Upper lobe of left lung (tissue), 6 donors: ENCODE results near the gene OR7E24. TPM values are rescaled to one million over a fixed set of nuclear protein-coding genes. Genes with fewer than 3 reads are reported as not detected.

Experiments used
- ATAC-seq, 2 donors: fragments of 200-7000 bp; cut with Tn5 transposase; one replicate each; pipeline ENCODE4 v1.9.1; 2022; ENCODE audit warnings: mild to moderate bottlenecking in 2 of 2, moderate library complexity in 2 of 2; ENCODE audit not compliant: low FRiP score in 2 of 2
- DNase-seq, 2 donors: peaks; one replicate each; pipeline ENCODE4 v3.0.0-alpha.2; 2019 to 2020
- H3K27ac ChIP-seq, 4 donors: fragments of 200-600 bp; sonication (generic); one replicate each; pipeline ENCODE4 v1.5.1; 2016 to 2019
- H3K27me3 ChIP-seq, 4 donors: fragments of 200-600 bp; sonication (generic); one replicate each; pipeline ENCODE4 v1.5.1; 2017 to 2019
- H3K36me3 ChIP-seq, 4 donors: fragments of 200-600 bp; sonication (generic); one replicate each; pipeline ENCODE4 v1.5.1; 2016 to 2019
- H3K4me1 ChIP-seq, 4 donors: fragments of 200-600 bp; sonication (generic); one replicate each; pipeline ENCODE4 v1.5.1; 2018 to 2019
- H3K4me3 ChIP-seq, 4 donors: fragments of 200-600 bp; sonication (generic); one replicate each; pipeline ENCODE4 v1.5.1; 2017 to 2019; ENCODE audit warnings: mild to moderate bottlenecking in 2 of 4, moderate library complexity in 1 of 4
- H3K9me3 ChIP-seq, 4 donors: fragments of 200-600 bp; sonication (generic); one replicate each; pipeline ENCODE4 v1.5.1; 2018 to 2019
- EP300 ChIP-seq, 4 donors: sonication (generic); formaldehyde crosslinking; IDR thresholded peaks; one replicate each; pipeline ENCODE4 v1.5.1; 2017; ENCODE audit warnings: antibody characterized with exemption in 4 of 4, control low read depth in 2 of 4
- POLR2A ChIP-seq, 4 donors: fragments of 450-650 bp; IDR thresholded peaks; one replicate each; pipeline ENCODE4 v1.5.1; 2016 to 2017; ENCODE audit warnings: antibody characterized with exemption in 4 of 4, mild to moderate bottlenecking in 2 of 4
- POLR2AphosphoS5 ChIP-seq, 2 donors: sonication (generic); formaldehyde crosslinking; IDR thresholded peaks; one replicate each; pipeline ENCODE4 v1.5.1; 2017; ENCODE audit warnings: antibody characterized with exemption in 2 of 2
- WGBS, 2 donors: methylation state at CpG; one replicate each; pipeline ENCODE4 v1.1.5; 2017 to 2018; 5-methylcytosine and 5-hydroxymethylcytosine counted together
- total RNA-seq, 6 donors: library from RNA; depleted of rRNA in 4 of 6; stranded (reverse); fragments of >200 nt in 4 of 6; gene quantifications; one replicate each; pipeline versions ENCODE4 v1.1.0 to v1.2.1, GENCODE V29; 2016 to 2021
- TF ChIP-seq, protein P1 (sequence below), 6 experiments: fragments of 450-650 bp in 4 of 6; fragments of 200-600 bp in 2 of 6; sonication (generic) in 2 of 6; IDR thresholded peaks; one replicate each; pipeline ENCODE4 v1.5.1; 2016 to 2019; ENCODE audit warnings: antibody characterized with exemption in 6 of 6
- donor health status: DM: no; HTN: no; CAD: no; lungs with moderate emphysema.
- donor health status: DM: no; HTN: yes; CAD: no; lungs with severe emphysema.

Gene OR7E24
- total RNA-seq, 6 donors from 2014 or later, result not detected

DNA sequence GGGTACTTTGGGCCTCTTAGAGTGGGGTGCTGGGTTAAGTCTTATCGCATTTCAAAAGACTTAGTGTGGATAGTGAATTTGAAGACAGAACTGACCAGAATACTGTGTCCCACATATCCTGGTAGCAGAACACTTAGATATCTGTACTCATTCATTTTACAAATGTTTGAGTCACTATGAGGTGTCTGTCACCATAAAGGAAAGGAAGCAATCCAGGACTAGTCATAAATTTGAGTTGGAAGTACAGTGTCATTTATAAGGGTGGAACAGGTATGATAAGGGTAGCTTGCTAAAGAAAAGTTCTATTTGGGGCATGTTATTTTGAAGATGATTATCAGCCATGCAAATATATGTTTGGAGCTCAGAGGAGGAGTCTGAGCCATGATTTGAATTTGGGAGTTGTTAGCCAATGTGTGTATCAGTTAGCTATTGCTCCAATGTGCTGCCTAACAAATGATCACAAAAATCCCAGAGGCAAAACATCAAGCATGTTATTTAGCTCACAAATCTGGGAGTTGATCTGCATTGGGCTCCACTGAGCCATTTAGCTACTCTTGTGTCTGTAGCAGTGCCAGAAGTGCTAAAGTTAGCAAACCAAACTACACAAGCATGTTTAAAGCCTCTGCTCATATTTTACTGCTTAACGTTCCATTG, 38.6 kb downstream of the OR7E24 start:
- H3K27me3 ChIP-seq, result no peaks in the 10 kb centered on the region
- H3K27ac ChIP-seq, result no peak overlapping the region
- H3K36me3 ChIP-seq, result peaks cover 0 to 25% (median 18%) of the 10 kb centered on the region in 4 donors
- peaks cover 55 to 84% (median 75%) of the 10 kb centered on the region in 4 donors for H3K9me3 ChIP-seq
- ATAC-seq, result no peak
- no peak for DNase-seq
- H3K4me1 ChIP-seq, result no peaks in the 10 kb centered on the region
- WGBS, 2 donors, result 96% methylated on average over 2 of the region's 2 CpGs
- TF ChIP-seq, protein P1, sequence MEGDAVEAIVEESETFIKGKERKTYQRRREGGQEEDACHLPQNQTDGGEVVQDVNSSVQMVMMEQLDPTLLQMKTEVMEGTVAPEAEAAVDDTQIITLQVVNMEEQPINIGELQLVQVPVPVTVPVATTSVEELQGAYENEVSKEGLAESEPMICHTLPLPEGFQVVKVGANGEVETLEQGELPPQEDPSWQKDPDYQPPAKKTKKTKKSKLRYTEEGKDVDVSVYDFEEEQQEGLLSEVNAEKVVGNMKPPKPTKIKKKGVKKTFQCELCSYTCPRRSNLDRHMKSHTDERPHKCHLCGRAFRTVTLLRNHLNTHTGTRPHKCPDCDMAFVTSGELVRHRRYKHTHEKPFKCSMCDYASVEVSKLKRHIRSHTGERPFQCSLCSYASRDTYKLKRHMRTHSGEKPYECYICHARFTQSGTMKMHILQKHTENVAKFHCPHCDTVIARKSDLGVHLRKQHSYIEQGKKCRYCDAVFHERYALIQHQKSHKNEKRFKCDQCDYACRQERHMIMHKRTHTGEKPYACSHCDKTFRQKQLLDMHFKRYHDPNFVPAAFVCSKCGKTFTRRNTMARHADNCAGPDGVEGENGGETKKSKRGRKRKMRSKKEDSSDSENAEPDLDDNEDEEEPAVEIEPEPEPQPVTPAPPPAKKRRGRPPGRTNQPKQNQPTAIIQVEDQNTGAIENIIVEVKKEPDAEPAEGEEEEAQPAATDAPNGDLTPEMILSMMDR (IDR thresholded peaks at IDR 0.05), result no peak
- TF ChIP-seq EP300 (IDR thresholded peaks at IDR 0.05) (no peak), POLR2A (IDR thresholded peaks at IDR 0.05) (no peak), POLR2AphosphoS5 (IDR thresholded peaks at IDR 0.05) (no peak)
- no peak overlapping the region for H3K4me3 ChIP-seq

DNA sequence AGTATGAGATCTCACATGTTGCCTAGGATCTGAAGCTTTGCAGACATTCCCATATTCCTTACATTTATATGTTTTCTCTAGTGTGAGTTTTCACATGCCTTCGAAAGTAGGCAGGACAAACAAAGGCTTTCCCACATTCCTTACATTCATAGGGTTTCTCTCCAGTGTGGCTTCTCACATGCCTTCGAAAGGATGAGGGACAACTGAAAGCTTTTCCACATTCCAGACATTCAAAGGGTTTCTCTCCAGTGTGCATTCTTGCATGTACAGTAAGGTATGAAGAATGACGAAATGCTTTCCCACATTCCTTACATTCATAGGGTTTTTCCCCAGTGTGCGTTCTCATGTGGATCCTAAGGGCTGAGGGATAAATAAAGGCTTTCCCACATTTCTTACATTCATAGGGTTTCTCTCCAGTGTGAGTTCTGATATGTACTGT, 44.7 kb downstream of the OR7E24 start:
- DNase-seq (no peak), ATAC-seq (no peak)
- H3K27me3 ChIP-seq, result no peaks in the 10 kb centered on the region
- no peak overlapping the region for H3K4me3 ChIP-seq
- H3K36me3 ChIP-seq, result peaks cover 29 to 75% (median 64%) of the 10 kb centered on the region in 4 donors
- WGBS, 2 donors, result 96 to 98% methylated on average over 4 of the region's 4 CpGs
- no peak for TF ChIP-seq EP300 (IDR thresholded peaks at IDR 0.05)
- TF ChIP-seq POLR2A (IDR thresholded peaks at IDR 0.05), result no peak
- no peak for TF ChIP-seq POLR2AphosphoS5 (IDR thresholded peaks at IDR 0.05)
- TF ChIP-seq, protein P1 (IDR thresholded peaks at IDR 0.05), result no peak
- H3K27ac ChIP-seq, result no peak overlapping the region
- H3K9me3 ChIP-seq, result peaks cover 86 to 98% (median 94%) of the 10 kb centered on the region in 4 donors
- H3K4me1 ChIP-seq, result no peaks in the 10 kb centered on the region

- Histone ChIP-seq H3K36me3 (peaks cover 33 to 84% (median 72%) of the 10 kb centered on the region in 4 donors), H3K27ac (no peak overlapping the region), H3K4me3 (no peak overlapping the region), H3K27me3 (no peaks in the 10 kb centered on the region), H3K9me3 (peaks cover 81 to 100% (median 98%) of the 10 kb centered on the region in 4 donors), H3K4me1 (no peaks in the 10 kb centered on the region)
- TF ChIP-seq EP300 (IDR thresholded peaks at IDR 0.05) (no peak), POLR2A (IDR thresholded peaks at IDR 0.05) (no peak), POLR2AphosphoS5 (IDR thresholded peaks at IDR 0.05) (no peak)
- TF ChIP-seq, protein P1 (IDR thresholded peaks at IDR 0.05), result no peak
- ATAC-seq, result no peak
- WGBS, 2 donors, result 90 to 98% methylated on average over 2 of the region's 2 CpGs
- no peak for DNase-seq
Measured at GRCh38 chr19:9296336-9296735, 45.6 kb downstream of the OR7E24 start.

Other genes starting within 250 kb of the OR7E24 start
- 10 to 100 TPM in 1 of 6 donors, 1 to 10 TPM in 2, under 1 TPM in 3; 0.15 to 24.7 (median 0.82) TPM for gene MUC16, start 240.5 kb upstream of the OR7E24 start, total RNA-seq
- gene OR1M1, start 163.9 kb upstream of the OR7E24 start, total RNA-seq, result not detected
- not detected for gene OR7G2, start 143.5 kb upstream of the OR7E24 start, total RNA-seq
- not detected for gene OR7G1, start 135.2 kb upstream of the OR7E24 start, total RNA-seq
- not detected for gene OR7G3, start 124.0 kb upstream of the OR7E24 start, total RNA-seq
- gene ZNF317, start 110.5 kb upstream of the OR7E24 start, total RNA-seq, result 10 to 100 TPM; 15.9 to 39.8 (median 25.0) TPM
- under 1 TPM in 2 of 6 donors, not detected in 4; 0.33 to 0.57 TPM for gene OR7D2, start 72.0 kb upstream of the OR7E24 start, total RNA-seq
- gene OR7D4, start 31.3 kb upstream of the OR7E24 start, total RNA-seq, result not detected
- gene ZNF699, start 58.9 kb downstream of the OR7E24 start, total RNA-seq, result 10 to 100 TPM in 4 of 6 donors, 1 to 10 TPM in 2; 6.8 to 20.2 (median 15.9) TPM
- gene ZNF559, start 73.2 kb downstream of the OR7E24 start, total RNA-seq, result 10 to 100 TPM in 5 of 6 donors, 1 to 10 TPM in 1; 9.6 to 26.2 (median 15.6) TPM
- 10 to 100 TPM in 1 of 6 donors, 1 to 10 TPM in 5; 1.1 to 19.9 (median 1.4) TPM for gene ZNF177, start 112.1 kb downstream of the OR7E24 start, total RNA-seq
- 10 to 100 TPM; 19.2 to 49.2 (median 25.6) TPM for gene ZNF266, start 184.6 kb downstream of the OR7E24 start, total RNA-seq
- gene ZNF560, start 247.7 kb downstream of the OR7E24 start, total RNA-seq, result not detected